Endothelial cell of umbilical vein (primary cell): Measurements from ENCODE around the gene OAS3. TPM values are rescaled to one million over a fixed set of nuclear protein-coding genes. Genes with fewer than 3 reads are reported as not detected.

ENCODE experiments used
- BruUV-seq: library from RNA; stranded (reverse); fragments of 400-500 nt; replicated peaks from 2 replicates; lab custom pipeline; 2021; lab: Mats Ljungman, UMichigan
- CTCF ChIA-PET: fragments of 300-600, 350-600 bp; sonication (Branson Sonifier 250); formaldehyde crosslinking; loops from one replicate; lab custom pipeline; 2021; ENCODE audit warnings: antibody characterized with exemption, inconsistent platforms; lab: Charles Lee
- POLR2A ChIA-PET: fragments of 300-600, 350-600 bp; sonication (Branson Sonifier 250); formaldehyde crosslinking; loops from one replicate; lab custom pipeline; 2021; ENCODE audit warnings: antibody characterized with exemption, inconsistent platforms; lab: Charles Lee
- DNase-seq: peaks from one replicate; pipeline ENCODE4 v3.0.0-alpha.2; 2011; ENCODE audit warnings: low read depth, low spot score
- FAIRE-seq: peaks from 2 replicates; lab custom pipeline; 2011; peaks lifted over from hg19 to GRCh38; lab: Jason Lieb, UNC
- H2AFZ ChIP-seq: 2 replicates; pipeline ENCODE4 v1.6.0; 2012; ENCODE audit warnings: low read depth, low read length, control low read depth, inconsistent platforms
- H3K27ac ChIP-seq: 2 replicates; pipeline ENCODE4 v1.5.1; 2011; ENCODE audit warnings: low read depth, mild to moderate bottlenecking, control low read depth, low read length, moderate library complexity; ENCODE audit not compliant: insufficient read depth
- H3K27me3 ChIP-seq, 2 experiments: 2 replicates each; pipeline versions ENCODE4 v1.6.0 to v1.6.1; 2011; ENCODE audit warnings: low read length in 2 of 2, mixed read lengths in 1 of 2; ENCODE audit not compliant: control insufficient read depth in 2 of 2, insufficient read depth in 2 of 2
- H3K36me3 ChIP-seq, 2 experiments: 2 replicates in 1 of 2; 3 replicates in 1 of 2; pipeline ENCODE4 v1.5.1; 2011; ENCODE audit warnings: low read length in 2 of 2, mild to moderate bottlenecking in 1 of 2, moderate library complexity in 1 of 2; ENCODE audit not compliant: control insufficient read depth in 2 of 2, insufficient read depth in 2 of 2; ENCODE audit errors: extremely low read depth in 1 of 2
- H3K4me1 ChIP-seq: 3 replicates; pipeline ENCODE4 v1.5.1; 2011; ENCODE audit warnings: mild to moderate bottlenecking, low read length; ENCODE audit not compliant: control insufficient read depth, insufficient read depth; ENCODE audit errors: extremely low read depth
- H3K4me2 ChIP-seq: 2 replicates; pipeline ENCODE4 v1.6.1; 2011; ENCODE audit warnings: low read length, control low read depth, mixed read lengths; ENCODE audit not compliant: insufficient read depth
- H3K4me3 ChIP-seq, 3 experiments: fragments of 200-600 bp in 1 of 3; sonication (generic), shearing (Covaris generic) in 1 of 3; replicated peaks in 1 of 3; 2 replicates each; pipeline ENCODE4 v1.5.1; 2011 to 2016; ENCODE audit warnings: control low read depth in 3 of 3, low read length in 3 of 3, mild to moderate bottlenecking in 2 of 3, inconsistent platforms in 1 of 3, low read depth in 1 of 3, moderate library complexity in 1 of 3; ENCODE audit not compliant: insufficient read depth in 1 of 3
- H3K79me2 ChIP-seq: 2 replicates; pipeline ENCODE4 v1.6.0; 2012; ENCODE audit warnings: low read length, inconsistent platforms; ENCODE audit not compliant: control insufficient read depth, insufficient read depth
- H3K9ac ChIP-seq: replicated peaks from 2 replicates; pipeline ENCODE3; 2011; ENCODE audit warnings: low read length, control low read depth; ENCODE audit not compliant: insufficient read depth; ENCODE audit errors: extremely low read depth
- H3K9me1 ChIP-seq: replicated peaks from 3 replicates; pipeline ENCODE4 v1.6.0; 2011; ENCODE audit warnings: mild to moderate bottlenecking, low read length; ENCODE audit not compliant: control insufficient read depth, insufficient read depth; ENCODE audit errors: extremely low read depth
- H3K9me3 ChIP-seq: replicated peaks from 2 replicates; pipeline ENCODE4 v1.5.1; 2012; ENCODE audit warnings: low read length, inconsistent platforms; ENCODE audit not compliant: control insufficient read depth, insufficient read depth
- H4K20me1 ChIP-seq: replicated peaks from 2 replicates; pipeline ENCODE3; 2011; ENCODE audit warnings: mild to moderate bottlenecking, low read length; ENCODE audit not compliant: control insufficient read depth, insufficient read depth; ENCODE audit errors: extremely low read depth
- EZH2 ChIP-seq: IDR thresholded peaks from 2 replicates; pipeline ENCODE4 v1.6.1; 2012; ENCODE audit warnings: borderline replicate concordance, low read depth, mild to moderate bottlenecking, moderate library complexity, low read length, inconsistent platforms; ENCODE audit not compliant: severe bottlenecking
- FOS ChIP-seq: IDR thresholded peaks from 2 replicates; pipeline ENCODE4 v1.6.1; 2011; ENCODE audit warnings: mild to moderate bottlenecking, low read length, moderate library complexity, borderline replicate concordance; ENCODE audit not compliant: insufficient read depth
- GATA2 ChIP-seq: IDR thresholded peaks from 2 replicates; pipeline ENCODE4 v1.7.0; 2011; ENCODE audit warnings: low read depth, mild to moderate bottlenecking, moderate library complexity, mixed read lengths, low read length; ENCODE audit not compliant: insufficient read length, insufficient read depth
- JUN ChIP-seq: IDR thresholded peaks from 2 replicates; pipeline ENCODE4 v1.6.1; 2011; ENCODE audit warnings: borderline replicate concordance, low read depth; ENCODE audit not compliant: insufficient read length, insufficient read depth
- MYC ChIP-seq: IDR thresholded peaks from one replicate; pipeline ENCODE4 v1.6.1; 2011; ENCODE audit warnings: mild to moderate bottlenecking, low read depth, low read length
- POLR2A ChIP-seq: IDR thresholded peaks from 2 replicates; pipeline ENCODE4 v1.6.1; 2012; ENCODE audit warnings: low read depth, mild to moderate bottlenecking, control low read depth, low read length
- POLR2AphosphoS5 ChIP-seq: IDR thresholded peaks from 2 replicates; pipeline ENCODE4 v1.6.1; 2012; ENCODE audit warnings: low read depth, mild to moderate bottlenecking, control low read depth, low read length, moderate library complexity; ENCODE audit not compliant: insufficient read depth
- dilution Hi-C: fragments of 300-500 bp; cut with MboI; formaldehyde crosslinking; loops from one replicate; pipeline ENCODE4 v1.15.0; 2019; ENCODE audit warnings: low sequenced_read_pairs; ENCODE audit not compliant: extremely low pct_ligation_motif_present
- intact Hi-C: fragments of 100-400 bp; cut with micrococcal nuclease; formaldehyde crosslinking; loops from one replicate; pipeline ENCODE4 v1.10.0; 2022
- polyA plus RNA-seq, 4 experiments: library from polyadenylated mRNA; depleted of rRNA in 3 of 4; stranded (reverse) in 3 of 4; unstranded in 1 of 4; fragments of >200 nt; gene quantifications; 2 replicates each; pipeline versions ENCODE4 v1.2.1 to v1.2.3, GENCODE V29; 2011 to 2012; ENCODE audit warnings: missing spikeins in 1 of 4
- total RNA-seq: library from RNA; stranded (reverse); gene quantifications from 2 replicates; pipeline ENCODE4 v1.2.3, GENCODE V29; 2021
- TF ChIP-seq, protein P1 (sequence below): IDR thresholded peaks from 2 replicates; pipeline ENCODE4 v1.6.1; 2011; ENCODE audit not compliant: insufficient read depth, insufficient read length
- TF ChIP-seq, protein P2 (sequence below), 2 donors: IDR thresholded peaks; 1 replicate in 1 of 2; 2 replicates in 1 of 2; pipeline ENCODE4 v1.5.1; 2011; ENCODE audit warnings: low read length in 2 of 2, mild to moderate bottlenecking in 2 of 2, moderate library complexity in 2 of 2, control low read depth in 1 of 2, inconsistent platforms in 1 of 2, low read depth in 1 of 2; ENCODE audit not compliant: insufficient read depth in 1 of 2; ENCODE audit errors: extremely low read depth in 1 of 2

The OAS3 gene
- total and polyA plus RNA-seq, 2 donors (not counting 3 experiments of a cell fraction or from before 2014, with no cell fraction given), result 13.1 to 19.8 TPM

DNA sequence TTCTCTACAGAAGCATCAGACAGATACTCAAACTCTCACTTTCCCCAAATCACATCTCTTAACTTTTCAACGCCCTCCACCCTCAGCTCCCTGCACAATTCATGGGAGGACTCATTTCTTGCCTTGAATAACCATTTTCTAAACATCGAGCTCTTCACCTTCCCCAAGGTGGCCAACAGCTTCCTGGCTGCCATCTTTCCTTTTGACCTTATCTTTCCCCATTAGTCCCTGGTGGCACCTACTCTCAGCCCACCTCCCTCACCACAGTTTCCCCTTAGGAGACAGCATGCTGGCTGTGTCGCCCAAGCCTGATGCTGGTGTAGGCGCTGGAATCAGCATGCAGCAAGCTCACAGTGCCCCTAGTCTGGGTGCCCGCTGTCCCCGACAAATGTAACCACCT is 39.9 kb upstream of the OAS3 start:
- Histone ChIP-seq H3K36me3 (no peaks in the 10 kb centered on the region), H3K79me2 (no peaks in the 10 kb centered on the region), H3K9ac (no peak overlapping the region), H3K9me1 (no peaks in the 10 kb centered on the region), H4K20me1 (no peaks in the 10 kb centered on the region), H3K27ac (no peak overlapping the region), H3K4me1 (peaks cover 18% of the 10 kb centered on the region), H3K4me2 (no peak overlapping the region), H3K9me3 (no peaks in the 10 kb centered on the region), H3K27me3 (peaks cover 0 to 8% of the 10 kb centered on the region in 2 experiments), H3K4me3 (no peak overlapping the region), H2AFZ (no peak overlapping the region)
- dilution Hi-C loops, result no loop called here
- intact Hi-C loops, result no loop called here
- ChIA-PET CTCF (interaction anchor here (1.0 to 1.3 kb wide), 2 partner anchors 45 to 95 kb away, joined by 3 to 4 read pairs; no protein-coding TSS in a partner anchor), POLR2A (no interaction called here)
- no TSS peak for BruUV-seq
- TF ChIP-seq GATA2 (no peak), JUN (no peak), FOS (no peak), POLR2A (no peak), MYC (no peak), EZH2 (no peak), POLR2AphosphoS5 (no peak)
- TF ChIP-seq, protein P1, sequence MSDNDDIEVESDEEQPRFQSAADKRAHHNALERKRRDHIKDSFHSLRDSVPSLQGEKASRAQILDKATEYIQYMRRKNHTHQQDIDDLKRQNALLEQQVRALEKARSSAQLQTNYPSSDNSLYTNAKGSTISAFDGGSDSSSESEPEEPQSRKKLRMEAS, result no peak
- TF ChIP-seq, protein P2, sequence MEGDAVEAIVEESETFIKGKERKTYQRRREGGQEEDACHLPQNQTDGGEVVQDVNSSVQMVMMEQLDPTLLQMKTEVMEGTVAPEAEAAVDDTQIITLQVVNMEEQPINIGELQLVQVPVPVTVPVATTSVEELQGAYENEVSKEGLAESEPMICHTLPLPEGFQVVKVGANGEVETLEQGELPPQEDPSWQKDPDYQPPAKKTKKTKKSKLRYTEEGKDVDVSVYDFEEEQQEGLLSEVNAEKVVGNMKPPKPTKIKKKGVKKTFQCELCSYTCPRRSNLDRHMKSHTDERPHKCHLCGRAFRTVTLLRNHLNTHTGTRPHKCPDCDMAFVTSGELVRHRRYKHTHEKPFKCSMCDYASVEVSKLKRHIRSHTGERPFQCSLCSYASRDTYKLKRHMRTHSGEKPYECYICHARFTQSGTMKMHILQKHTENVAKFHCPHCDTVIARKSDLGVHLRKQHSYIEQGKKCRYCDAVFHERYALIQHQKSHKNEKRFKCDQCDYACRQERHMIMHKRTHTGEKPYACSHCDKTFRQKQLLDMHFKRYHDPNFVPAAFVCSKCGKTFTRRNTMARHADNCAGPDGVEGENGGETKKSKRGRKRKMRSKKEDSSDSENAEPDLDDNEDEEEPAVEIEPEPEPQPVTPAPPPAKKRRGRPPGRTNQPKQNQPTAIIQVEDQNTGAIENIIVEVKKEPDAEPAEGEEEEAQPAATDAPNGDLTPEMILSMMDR (IDR thresholded peaks at IDR 0.05; ENCODE audit: extremely low read depth in 1 of 2, insufficient read depth in 1 of 2, low read depth in 1 of 2, low read length in 2 of 2), result no peak
- FAIRE-seq (no peak), DNase-seq (no peak)
